Measurements from ENCODE around the gene RBKS. TPM values are rescaled to one million over a fixed set of nuclear protein-coding genes. Genes with fewer than 3 reads are reported as not detected.

RBKS gene
- total RNA-seq, 1 experiment from 2014 or later, result 3.3 TPM

DNA sequence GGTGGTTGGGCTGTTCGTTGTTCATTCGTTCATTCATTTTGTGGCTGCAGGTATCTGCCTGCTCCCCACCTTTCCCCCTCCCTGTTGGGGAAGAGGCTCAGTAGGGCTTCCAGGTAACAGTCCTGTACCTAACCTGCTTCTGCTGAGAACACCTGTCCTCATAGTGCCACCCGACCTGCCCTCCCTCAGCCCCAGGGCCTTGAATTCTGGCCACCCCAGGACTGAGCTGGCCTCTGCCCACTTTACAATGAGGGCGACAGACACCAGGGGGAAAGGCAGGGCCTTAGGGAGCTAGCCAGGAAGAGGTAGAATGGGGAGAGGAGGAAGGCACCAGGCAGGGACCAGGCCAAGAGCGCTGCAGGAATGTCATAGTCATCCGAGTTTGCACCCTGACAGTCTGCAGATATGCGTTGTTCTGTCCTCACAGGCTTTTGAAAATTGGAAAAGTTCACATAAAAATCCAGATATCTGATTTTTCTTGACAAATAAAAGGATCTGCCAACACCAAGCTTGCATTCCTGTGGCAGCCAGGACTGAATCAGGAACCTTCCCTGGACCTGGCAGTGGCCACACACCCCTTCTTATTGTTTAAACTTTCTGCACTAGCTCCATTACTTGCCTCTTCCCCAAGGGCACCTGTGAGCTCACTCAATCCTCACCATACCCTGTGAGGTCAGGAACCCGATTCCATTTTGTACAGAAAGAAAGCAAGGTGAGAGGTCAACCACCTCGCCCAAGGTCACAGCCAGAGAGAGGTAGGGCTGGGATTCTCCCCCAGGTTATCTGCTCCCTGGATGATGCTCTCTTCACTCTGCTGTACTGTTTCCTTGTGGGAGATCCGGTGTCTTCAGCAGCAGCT is 153.9 kb downstream of the RBKS start:
- CTCF ChIA-PET, result interaction anchor here (0.8 to 1.1 kb wide), 2 partner anchors 17 to 30 kb away, joined by 3 read pairs; no protein-coding TSS in a partner anchor
- Mint-ChIP-seq H3K4me3 (ENCODE audit: low read depth, unreplicated experiment) (no peak overlapping the region), H3K27ac (ENCODE audit: unreplicated experiment) (no peak overlapping the region), H3K36me3 (ENCODE audit: insufficient read depth, unreplicated experiment) (no peaks in the 10 kb centered on the region), H3K4me1 (ENCODE audit: low read depth, unreplicated experiment) (peaks cover 35% of the 10 kb centered on the region), H3K27me3 (ENCODE audit: unreplicated experiment) (no peaks in the 10 kb centered on the region), H3K9me3 (ENCODE audit: low read depth, unreplicated experiment) (no peaks in the 10 kb centered on the region)
- BruUV-seq (replicated peaks), result TSS peak; percentile 85
- TF ChIP-seq, protein P1, sequence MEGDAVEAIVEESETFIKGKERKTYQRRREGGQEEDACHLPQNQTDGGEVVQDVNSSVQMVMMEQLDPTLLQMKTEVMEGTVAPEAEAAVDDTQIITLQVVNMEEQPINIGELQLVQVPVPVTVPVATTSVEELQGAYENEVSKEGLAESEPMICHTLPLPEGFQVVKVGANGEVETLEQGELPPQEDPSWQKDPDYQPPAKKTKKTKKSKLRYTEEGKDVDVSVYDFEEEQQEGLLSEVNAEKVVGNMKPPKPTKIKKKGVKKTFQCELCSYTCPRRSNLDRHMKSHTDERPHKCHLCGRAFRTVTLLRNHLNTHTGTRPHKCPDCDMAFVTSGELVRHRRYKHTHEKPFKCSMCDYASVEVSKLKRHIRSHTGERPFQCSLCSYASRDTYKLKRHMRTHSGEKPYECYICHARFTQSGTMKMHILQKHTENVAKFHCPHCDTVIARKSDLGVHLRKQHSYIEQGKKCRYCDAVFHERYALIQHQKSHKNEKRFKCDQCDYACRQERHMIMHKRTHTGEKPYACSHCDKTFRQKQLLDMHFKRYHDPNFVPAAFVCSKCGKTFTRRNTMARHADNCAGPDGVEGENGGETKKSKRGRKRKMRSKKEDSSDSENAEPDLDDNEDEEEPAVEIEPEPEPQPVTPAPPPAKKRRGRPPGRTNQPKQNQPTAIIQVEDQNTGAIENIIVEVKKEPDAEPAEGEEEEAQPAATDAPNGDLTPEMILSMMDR (IDR thresholded peaks at IDR 0.05; ENCODE audit: unreplicated experiment), result no peak
- intact Hi-C loops (cut with micrococcal nuclease; ENCODE audit: unreplicated experiment), result no loop called here
- DNase-seq, result no peak

GRCh38 chr2:27735263-27735904 is 154.8 kb downstream of the RBKS start:
- intact Hi-C loops (cut with micrococcal nuclease; ENCODE audit: unreplicated experiment), result no loop called here
- TF ChIP-seq, protein P1 (IDR thresholded peaks at IDR 0.05; ENCODE audit: unreplicated experiment), result no peak
- Mint-ChIP-seq H3K4me1 (ENCODE audit: low read depth, unreplicated experiment) (peaks cover 44% of the 10 kb centered on the region), H3K27ac (ENCODE audit: unreplicated experiment) (peak overlapping the region; percentile 10), H3K9me3 (ENCODE audit: low read depth, unreplicated experiment) (no peaks in the 10 kb centered on the region), H3K27me3 (ENCODE audit: unreplicated experiment) (no peaks in the 10 kb centered on the region), H3K36me3 (ENCODE audit: insufficient read depth, unreplicated experiment) (no peaks in the 10 kb centered on the region), H3K4me3 (ENCODE audit: low read depth, unreplicated experiment) (peak overlapping the region; percentile 60)
- TSS peak; percentile 98 for BruUV-seq (replicated peaks)
- peak; percentile 81 for DNase-seq
- CTCF ChIA-PET, result interaction anchor here (0.6 kb wide), 1 partner anchor 8 kb away, joined by 4 read pairs; no protein-coding TSS in a partner anchor

- H3K27me3 Mint-ChIP-seq (ENCODE audit: unreplicated experiment), result no peaks in the 10 kb centered on the region
- TF ChIP-seq, protein P1 (IDR thresholded peaks at IDR 0.05; ENCODE audit: unreplicated experiment), result no peak
- H3K27ac Mint-ChIP-seq (ENCODE audit: unreplicated experiment), result no peak overlapping the region
- CTCF ChIA-PET, result no interaction called here
- H3K36me3 Mint-ChIP-seq (ENCODE audit: insufficient read depth, unreplicated experiment), result no peaks in the 10 kb centered on the region
- BruUV-seq (replicated peaks), result no TSS peak
- no peaks in the 10 kb centered on the region for H3K9me3 Mint-ChIP-seq (ENCODE audit: low read depth, unreplicated experiment)
- H3K4me3 Mint-ChIP-seq (ENCODE audit: low read depth, unreplicated experiment), result no peak overlapping the region
- H3K4me1 Mint-ChIP-seq (ENCODE audit: low read depth, unreplicated experiment), result peaks cover 52% of the 10 kb centered on the region
- intact Hi-C loops (cut with micrococcal nuclease; ENCODE audit: unreplicated experiment), result no loop called here
- DNase-seq, result no peak
Measured at GRCh38 chr2:27734305-27734704, 155.9 kb downstream of the RBKS start.

Other genes starting within 250 kb of the RBKS start
- gene SUPT7L, start 226.8 kb downstream of the RBKS start, total RNA-seq (2022), result 33.0 and 35.5 TPM in 2 replicates
- 24.2 and 27.8 TPM in 2 replicates for gene SLC4A1AP, start 226.5 kb downstream of the RBKS start, total RNA-seq (2022)
- gene MRPL33, start 118.7 kb downstream of the RBKS start, total RNA-seq (2022), result 75.8 and 82.9 TPM in 2 replicates
- 43.5 and 59.3 TPM in 2 replicates for gene BABAM2, start 342 bp upstream of the RBKS start, total RNA-seq (2022)